GM12874 (cell line): ENCODE results near the gene USH1G.

Experiments
- TF ChIP-seq, protein P1 (sequence below): IDR thresholded peaks from 2 replicates; pipeline ENCODE4 v1.5.1; 2011; ENCODE audit warnings: low read depth, mild to moderate bottlenecking, control low read depth, low read length, moderate library complexity; ENCODE audit not compliant: insufficient read depth

The USH1G gene

DNA sequence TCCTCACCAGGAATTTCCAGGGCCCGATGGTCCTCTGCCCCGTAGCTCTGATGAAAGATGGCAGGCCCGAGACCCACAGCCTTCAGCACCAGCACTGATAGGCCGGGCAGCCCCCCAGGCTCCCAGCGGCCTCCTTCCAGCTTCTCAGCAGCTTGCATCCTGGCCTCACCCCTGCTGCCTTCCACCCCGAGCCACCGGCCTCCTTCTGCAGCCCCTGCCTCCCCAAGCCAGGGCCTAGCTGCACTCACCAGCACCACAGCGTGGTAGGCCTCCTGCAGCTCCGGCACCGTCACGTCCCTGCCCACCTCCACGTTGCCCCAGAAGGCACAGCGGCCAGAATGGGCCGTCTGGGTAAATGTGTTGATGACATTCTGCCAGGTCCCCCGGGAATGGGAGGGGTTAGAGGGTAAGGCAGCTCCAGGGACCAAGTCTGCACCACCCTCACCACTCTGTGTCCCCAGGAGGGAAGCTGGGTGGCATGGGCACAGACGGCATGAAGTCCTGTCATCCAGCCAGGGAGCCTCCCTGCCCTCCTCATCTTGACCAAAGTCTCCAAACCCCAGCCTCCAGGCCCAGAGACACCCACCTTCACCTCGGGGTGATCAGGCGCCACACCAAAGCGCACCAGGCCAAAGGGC, 56.7 kb downstream of the USH1G start:
- TF ChIP-seq, protein P1, sequence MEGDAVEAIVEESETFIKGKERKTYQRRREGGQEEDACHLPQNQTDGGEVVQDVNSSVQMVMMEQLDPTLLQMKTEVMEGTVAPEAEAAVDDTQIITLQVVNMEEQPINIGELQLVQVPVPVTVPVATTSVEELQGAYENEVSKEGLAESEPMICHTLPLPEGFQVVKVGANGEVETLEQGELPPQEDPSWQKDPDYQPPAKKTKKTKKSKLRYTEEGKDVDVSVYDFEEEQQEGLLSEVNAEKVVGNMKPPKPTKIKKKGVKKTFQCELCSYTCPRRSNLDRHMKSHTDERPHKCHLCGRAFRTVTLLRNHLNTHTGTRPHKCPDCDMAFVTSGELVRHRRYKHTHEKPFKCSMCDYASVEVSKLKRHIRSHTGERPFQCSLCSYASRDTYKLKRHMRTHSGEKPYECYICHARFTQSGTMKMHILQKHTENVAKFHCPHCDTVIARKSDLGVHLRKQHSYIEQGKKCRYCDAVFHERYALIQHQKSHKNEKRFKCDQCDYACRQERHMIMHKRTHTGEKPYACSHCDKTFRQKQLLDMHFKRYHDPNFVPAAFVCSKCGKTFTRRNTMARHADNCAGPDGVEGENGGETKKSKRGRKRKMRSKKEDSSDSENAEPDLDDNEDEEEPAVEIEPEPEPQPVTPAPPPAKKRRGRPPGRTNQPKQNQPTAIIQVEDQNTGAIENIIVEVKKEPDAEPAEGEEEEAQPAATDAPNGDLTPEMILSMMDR: no peak
